HL-60/S4 (cell line): ENCODE measurements around the gene CASKIN1.

ENCODE experiments used
- in situ Hi-C: fragments of 300-500 bp; cut with MboI; formaldehyde crosslinking; loops from 2 replicates; pipeline ENCODE4 v1.14.3; 2022; ENCODE audit warnings: low sequenced_read_pairs

The CASKIN1 gene

GRCh38 chr16:2232094-2232990 is 35.9 kb upstream of the CASKIN1 start:
- in situ Hi-C loops, result no loop called here

- in situ Hi-C loops, result no loop called here
These were observed 34.9 kb upstream of the CASKIN1 start for GRCh38 chr16:2231016-2231931.

GRCh38 chr16:2230376-2230775 is 34.0 kb upstream of the CASKIN1 start:
- in situ Hi-C loops, result no loop called here

DNA sequence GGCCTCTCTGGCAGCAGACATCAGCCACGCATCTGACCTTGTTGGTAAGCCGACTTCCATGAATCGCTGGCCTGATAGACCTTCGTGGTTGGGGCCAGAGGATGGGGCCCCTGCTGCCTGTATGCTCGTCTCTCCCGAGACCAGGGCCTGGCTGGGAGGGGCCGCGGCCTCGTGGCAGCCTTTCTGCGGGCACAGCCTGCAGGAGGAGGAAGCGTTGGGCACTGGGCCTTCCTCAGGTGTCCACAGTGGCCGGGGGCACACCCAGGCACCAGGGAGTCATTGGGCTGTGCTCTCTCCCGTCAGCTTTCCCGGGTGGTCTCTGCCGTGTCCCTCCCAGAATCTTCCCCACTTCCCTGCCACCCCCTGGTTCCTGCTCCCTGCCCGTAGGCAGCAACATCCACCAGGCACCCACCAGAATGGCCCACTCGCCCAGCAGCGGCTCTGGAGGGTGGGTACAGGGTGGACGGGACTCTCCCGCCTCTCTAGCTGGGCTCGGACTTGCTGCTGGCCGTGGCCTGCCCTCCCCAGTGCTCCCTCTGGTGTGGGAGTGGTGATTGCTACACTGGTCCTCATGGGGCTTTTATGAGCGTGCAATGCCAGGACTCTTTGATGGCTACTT is 33.3 kb upstream of the CASKIN1 start:
- in situ Hi-C loops, result no loop called here

GRCh38 chr16:2229091-2229490 is 32.7 kb upstream of the CASKIN1 start:
- in situ Hi-C loops, result no loop called here

GRCh38 chr16:2228161-2228824 is 31.9 kb upstream of the CASKIN1 start:
- in situ Hi-C loops, result no loop called here

DNA sequence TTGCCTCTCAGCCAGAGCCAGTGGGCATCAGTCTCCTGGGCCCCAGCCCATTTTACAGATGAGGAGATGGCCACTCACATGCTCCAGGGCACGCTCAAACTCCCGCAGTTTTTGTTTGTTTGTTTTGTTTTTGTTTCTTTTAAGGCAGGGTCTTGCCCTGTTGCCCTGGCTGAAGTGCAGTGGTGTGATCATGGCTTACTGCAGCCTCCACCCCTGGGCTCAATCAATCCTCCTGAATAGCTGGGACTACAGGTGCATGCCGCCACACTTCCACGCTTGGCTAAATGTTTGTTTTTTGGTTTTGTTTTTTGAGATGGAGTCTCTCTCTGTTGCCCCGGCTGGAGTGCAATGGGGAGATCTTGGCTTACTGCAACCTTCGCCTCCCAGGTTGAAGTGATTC is 30.5 kb upstream of the CASKIN1 start:
- in situ Hi-C loops, result no loop called here

- in situ Hi-C loops, result no loop called here
These were observed 29.9 kb upstream of the CASKIN1 start for GRCh38 chr16:2226245-2226793.

DNA sequence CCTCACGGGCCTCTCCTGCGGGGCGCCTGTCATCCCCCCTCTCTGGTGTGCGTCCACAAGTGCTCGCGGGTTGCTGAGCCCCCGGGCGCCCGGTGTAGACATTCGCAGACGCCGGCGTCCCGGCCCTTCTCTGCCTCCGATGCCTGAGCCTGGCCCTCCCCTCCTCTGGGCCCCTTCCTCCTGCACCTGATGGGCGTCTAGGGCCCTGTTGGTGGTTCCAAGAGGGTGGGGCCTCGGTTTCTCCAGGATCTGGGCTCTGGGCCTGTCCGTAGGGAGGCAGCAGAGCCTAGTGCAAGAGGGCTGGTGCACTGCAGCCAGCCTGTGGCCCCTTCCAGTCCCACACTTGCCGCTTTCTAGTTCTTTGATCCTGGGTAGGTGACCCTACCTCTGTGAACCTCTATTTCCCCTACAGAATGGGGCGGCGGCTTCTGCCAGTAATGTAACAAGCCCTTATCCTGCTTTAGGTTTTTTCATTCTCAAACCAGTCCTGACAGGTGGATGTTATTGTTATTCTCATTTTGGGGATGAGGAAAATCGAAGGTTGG is 27.6 kb upstream of the CASKIN1 start:
- in situ Hi-C loops, result no loop called here

DNA sequence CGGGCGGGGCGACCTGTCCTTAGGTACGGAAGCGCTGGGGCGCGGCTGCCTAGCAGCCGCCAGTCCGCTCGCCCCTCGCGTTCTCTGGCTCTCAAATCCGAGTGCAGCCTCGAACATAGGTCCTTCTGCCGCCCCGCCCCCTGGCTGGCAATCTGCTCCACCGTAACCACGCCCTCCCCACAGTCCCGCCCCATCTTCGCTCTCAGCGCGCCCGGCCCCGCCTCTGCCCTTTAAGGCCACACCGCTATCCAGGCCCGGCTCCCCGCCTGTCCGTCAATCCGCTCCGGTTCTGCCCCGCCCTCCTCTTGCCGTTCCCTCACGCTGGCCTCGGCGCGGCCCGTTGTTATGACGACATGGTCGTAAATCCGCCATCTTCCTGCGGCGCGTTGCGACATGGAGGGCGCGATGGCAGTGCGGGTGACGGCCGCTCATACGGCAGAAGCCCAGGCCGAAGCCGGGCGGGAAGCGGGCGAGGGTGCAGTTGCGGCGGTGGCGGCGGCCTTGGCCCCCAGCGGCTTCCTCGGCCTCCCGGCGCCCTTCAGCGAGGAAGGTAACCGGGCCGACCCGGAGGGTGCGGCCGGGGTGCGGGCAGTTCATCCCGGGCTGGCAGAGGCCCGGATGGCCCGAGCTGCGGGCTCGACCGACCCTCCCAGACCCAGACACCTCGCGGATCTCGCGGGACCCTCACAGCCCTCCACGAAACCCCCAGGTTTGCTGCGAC is 27.0 kb upstream of the CASKIN1 start, which contains the start of gene E4F1:
Gene E4F1, plus strand, starts transcription at position 371 of the 721 bp plus-strand sequence. Its CDS starts 23 bp downstream, at position 394.
- in situ Hi-C loops, result no loop called here

DNA sequence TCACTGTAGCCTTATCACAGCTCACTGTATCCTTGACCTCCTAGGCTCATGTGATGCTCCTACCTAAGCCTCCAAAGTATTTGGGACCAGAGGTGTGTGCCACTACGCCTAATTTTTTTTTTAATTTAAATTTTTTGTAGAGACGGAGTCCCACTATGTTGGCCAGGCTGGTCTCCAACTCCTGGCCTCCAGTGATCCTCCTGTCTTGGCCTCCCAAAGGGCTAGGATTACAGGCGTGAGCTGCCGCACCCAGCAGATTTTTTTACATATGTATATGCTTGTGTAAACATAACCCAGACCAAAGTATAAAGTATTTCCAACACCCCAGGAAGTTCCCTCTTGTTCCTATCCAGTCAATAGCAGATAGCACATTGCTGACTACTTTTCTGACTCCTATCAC is 19.9 kb upstream of the CASKIN1 start:
- in situ Hi-C loops, result no loop called here

GRCh38 chr16:2214719-2214968 is 18.2 kb upstream of the CASKIN1 start, which contains the start of gene PGP:
Gene PGP, minus strand, starts transcription at chr16:2214840. Its CDS starts 63 bp downstream, at chr16:2214777.
- in situ Hi-C loops, result no loop called here

DNA sequence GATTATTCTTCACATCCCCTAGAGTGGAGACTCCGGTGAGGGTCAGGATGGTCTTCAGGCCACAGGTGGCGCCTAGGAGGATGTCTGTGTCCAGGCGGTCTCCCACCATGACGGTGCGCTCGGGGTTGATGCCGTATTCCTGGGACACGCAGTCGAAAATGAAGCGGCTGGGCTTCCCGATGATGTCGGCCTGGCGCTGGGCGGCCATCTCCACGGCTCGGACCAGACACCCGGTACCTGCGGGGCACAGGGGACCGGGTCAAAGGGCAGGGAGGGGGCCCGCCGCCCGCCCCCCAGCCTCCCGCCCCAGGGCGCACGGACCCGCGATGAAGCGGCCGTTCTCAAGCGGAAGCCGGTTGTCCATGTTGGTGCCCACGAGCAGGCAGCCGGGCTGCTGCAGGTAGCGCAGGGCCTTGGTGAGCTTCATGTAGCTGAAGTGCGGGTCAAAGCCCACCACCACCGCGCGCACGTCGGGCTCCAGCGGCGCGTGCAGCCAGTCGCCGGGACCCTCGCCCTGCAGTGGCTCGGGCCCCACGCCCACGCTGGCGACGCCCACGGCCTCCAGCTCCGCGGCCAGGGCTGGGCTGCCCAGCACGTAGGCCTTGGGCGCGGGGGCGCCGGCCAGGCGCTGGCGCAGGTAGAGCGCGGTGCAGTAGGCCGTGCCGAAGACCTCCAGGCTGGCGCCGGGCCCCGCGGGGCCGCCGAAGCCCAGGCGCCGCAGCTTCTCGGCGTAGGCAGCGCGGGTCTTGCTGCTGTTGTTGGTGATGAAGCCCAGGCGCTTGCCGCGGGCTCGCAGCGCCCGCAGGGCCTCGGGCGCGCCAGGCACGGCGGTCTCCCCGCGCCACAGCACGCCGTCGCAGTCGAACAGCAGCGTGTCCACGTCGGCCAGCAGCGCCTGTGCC is 17.7 kb upstream of the CASKIN1 start:
- in situ Hi-C loops, result no loop called here

- in situ Hi-C loops, result no loop called here
These were observed 16.2 kb upstream of the CASKIN1 start for GRCh38 chr16:2212362-2213324.

- in situ Hi-C loops, result no loop called here
These were observed 15.5 kb upstream of the CASKIN1 start for GRCh38 chr16:2211923-2212347.

DNA sequence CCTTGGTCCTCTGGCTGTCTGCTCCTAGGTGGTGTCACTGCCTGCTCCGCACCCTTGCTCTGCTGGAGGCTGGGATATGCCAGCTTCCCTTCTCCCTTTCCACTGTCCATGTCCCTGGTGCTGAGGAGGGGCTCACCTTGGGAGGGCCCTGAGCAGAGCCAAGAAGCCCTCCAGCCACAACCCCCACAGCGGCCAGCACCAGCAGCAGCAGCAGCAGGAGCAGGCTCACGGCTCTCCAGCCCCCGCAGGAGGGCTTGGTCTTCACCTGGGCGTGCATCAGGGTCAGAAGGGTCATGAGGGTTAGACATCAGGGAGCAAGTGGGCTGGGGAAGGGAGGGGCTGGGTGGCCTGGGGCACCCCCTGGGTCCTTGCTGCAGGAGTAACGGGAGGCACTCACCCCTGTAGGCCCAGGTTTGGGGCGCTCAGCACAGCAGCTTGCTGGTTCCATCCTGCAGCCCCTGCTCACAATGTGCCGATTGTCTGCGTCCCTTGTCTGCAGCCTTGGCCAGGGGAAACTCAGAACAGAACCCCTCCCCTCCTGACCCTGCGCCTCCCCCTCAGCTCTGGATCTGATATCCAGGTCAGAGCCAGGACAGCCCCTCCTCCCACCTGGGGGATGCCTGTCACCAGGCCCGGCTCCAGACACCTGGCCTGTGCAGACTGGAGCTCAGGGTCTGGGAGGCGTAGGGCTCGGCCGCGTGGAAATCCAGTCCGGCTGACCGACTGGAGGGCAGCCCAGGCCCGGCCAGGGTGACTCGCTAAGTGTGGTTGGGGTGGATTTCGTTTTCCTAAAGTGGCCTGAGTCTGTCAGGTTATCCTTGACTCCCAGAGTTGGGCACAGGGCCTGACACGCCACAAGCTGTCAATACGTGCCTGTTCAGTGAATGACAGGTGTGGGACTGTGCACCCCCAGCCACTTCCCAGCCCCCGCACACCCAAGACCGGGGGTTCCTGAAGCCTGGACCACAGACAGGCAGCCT is 14.3 kb upstream of the CASKIN1 start, which contains the start of gene BRICD5:
Gene BRICD5, minus strand, starts transcription at position 478 of the 980 bp plus-strand sequence. Its CDS starts 30 bp downstream, at position 448.
- in situ Hi-C loops, result no loop called here
